Naive thymus-derived CD8-positive, alpha-beta T cell (primary cell): ENCODE measurements around the gene SH2D7. TPM values are rescaled to one million over a fixed set of nuclear protein-coding genes. Genes with fewer than 3 reads are reported as not detected.

Source experiments
- ATAC-seq, 2 donors: fragments of 150-1000 bp; cut with Tn5 transposase in 1 of 2; sonication (Bioruptor Pico), chemical (Tn5 transposase) in 1 of 2; 1 replicate in 1 of 2; 2 replicates in 1 of 2; pipeline ENCODE4 v1.10.0; 2021; ENCODE audit warnings: mild to moderate bottlenecking in 2 of 2, moderate library complexity in 2 of 2
- POLR2A ChIA-PET: fragments of 350-600 bp; sonication (Branson Sonifier 250); formaldehyde crosslinking; loops from one replicate; lab custom pipeline; 2021; ENCODE audit warnings: antibody characterized with exemption; lab: Charles Lee
- DNase-seq, 10 donors: peaks; one replicate each; pipeline versions ENCODE4 v3.0.0 to v3.0.0-alpha.2; 2020 to 2022
- H3K27ac Mint-ChIP-seq, 10 donors: one replicate each; pipeline ENCODE4 v1.8.0; 2020 to 2022; ENCODE audit warnings: mild to moderate bottlenecking in 10 of 10, mixed read lengths in 10 of 10, moderate library complexity in 4 of 10, inconsistent platforms in 1 of 10
- H3K27me3 Mint-ChIP-seq, 5 donors: one replicate each; pipeline ENCODE4 v1.8.0; 2021 to 2022; ENCODE audit warnings: mixed read lengths in 5 of 5
- H3K36me3 Mint-ChIP-seq, 3 donors: one replicate each; pipeline ENCODE4 v1.8.0; 2020 to 2022; ENCODE audit warnings: mixed read lengths in 3 of 3, mild to moderate bottlenecking in 2 of 3, inconsistent platforms in 1 of 3
- H3K4me1 Mint-ChIP-seq, 4 donors: one replicate each; pipeline ENCODE4 v1.8.0; 2021 to 2022; ENCODE audit warnings: mixed read lengths in 4 of 4
- H3K4me3 Mint-ChIP-seq, 10 donors: one replicate each; pipeline ENCODE4 v1.8.0; 2020 to 2022; ENCODE audit warnings: mild to moderate bottlenecking in 10 of 10, mixed read lengths in 10 of 10, moderate library complexity in 6 of 10, inconsistent platforms in 1 of 10
- H3K9me3 Mint-ChIP-seq, 9 donors: one replicate each; pipeline ENCODE4 v1.8.0; 2020 to 2022; ENCODE audit warnings: mixed read lengths in 9 of 9, mild to moderate bottlenecking in 3 of 9, inconsistent platforms in 1 of 9, moderate library complexity in 1 of 9
- polyA plus RNA-seq, 3 donors: library from polyadenylated mRNA; unstranded; fragments of 300-500 nt; fragmentation: Illumina TruSeq; gene quantifications; one replicate each; pipeline ENCODE4 v1.2.3, GENCODE V29; 2021
- total RNA-seq, 8 experiments: library from RNA in 2 of 8; stranded (reverse) in 2 of 8; gene quantifications; one replicate each; pipeline ENCODE4 v1.2.3 and lab custom pipeline; 2021 to 2026

The SH2D7 gene
- total and polyA plus RNA-seq, 5 experiments from 2014 or later: 0.19 TPM; not detected in 4

- H3K27me3 Mint-ChIP-seq: no peaks in the 10 kb centered on the region
- DNase-seq (no peak), ATAC-seq (peak; percentile 21 to 26)
- H3K9me3 Mint-ChIP-seq: no peaks in the 10 kb centered on the region
- POLR2A ChIA-PET: interaction anchor here (0.7 to 16.7 kb wide), 5 partner anchors 8 to 20 kb away, joined by 3 to 250 read pairs (median 9); partner anchors contain the start of gene TBC1D2B
- H3K4me3 Mint-ChIP-seq: peak overlapping the region; percentile 33 to 82 (median 57)
- peaks cover 0 to 18% (median 3%) of the 10 kb centered on the region in 3 donors for H3K36me3 Mint-ChIP-seq
- H3K4me1 Mint-ChIP-seq: peaks cover 63 to 99% (median 97%) of the 10 kb centered on the region in 4 donors
- H3K27ac Mint-ChIP-seq: peak overlapping the region; percentile 84 to 96 (median 94)
Measured at GRCh38 chr15:78052001-78052401, 40.4 kb upstream of the SH2D7 start.

GRCh38 chr15:78052545-78052944, 39.8 kb upstream of the SH2D7 start:
- no peaks in the 10 kb centered on the region for H3K27me3 Mint-ChIP-seq
- ATAC-seq: no peak
- no peak for DNase-seq
- H3K4me3 Mint-ChIP-seq: peak overlapping the region in 9 of 10 donors; percentile 33 to 82 (median 64)
- H3K9me3 Mint-ChIP-seq: no peaks in the 10 kb centered on the region
- peaks cover 0 to 18% (median 3%) of the 10 kb centered on the region in 3 donors for H3K36me3 Mint-ChIP-seq
- H3K27ac Mint-ChIP-seq: peak overlapping the region; percentile 84 to 96 (median 94)
- POLR2A ChIA-PET: interaction anchor here (0.7 to 16.7 kb wide), 3 partner anchors 17 to 20 kb away, joined by 3 to 250 read pairs (median 28); partner anchors contain the start of gene TBC1D2B
- H3K4me1 Mint-ChIP-seq: peaks cover 58 to 99% (median 96%) of the 10 kb centered on the region in 4 donors

GRCh38 chr15:78054518-78054917, 37.8 kb upstream of the SH2D7 start:
- peaks cover 65 to 99% (median 96%) of the 10 kb centered on the region in 4 donors for H3K4me1 Mint-ChIP-seq
- no peaks in the 10 kb centered on the region for H3K9me3 Mint-ChIP-seq
- H3K27ac Mint-ChIP-seq: peak overlapping the region; percentile 55 to 96 (median 93)
- peaks cover 0 to 16% (median 3%) of the 10 kb centered on the region in 3 donors for H3K36me3 Mint-ChIP-seq
- H3K27me3 Mint-ChIP-seq: no peaks in the 10 kb centered on the region
- ATAC-seq: no peak
- H3K4me3 Mint-ChIP-seq: peak overlapping the region in 3 of 10 donors; percentile 40 to 65 (median 59)
- DNase-seq: no peak
- POLR2A ChIA-PET: interaction anchor here (6.3 to 16.7 kb wide), 2 partner anchors 18 to 19 kb away, joined by 29 to 250 read pairs; partner anchors contain the start of gene TBC1D2B

GRCh38 chr15:78054966-78055365, 37.4 kb upstream of the SH2D7 start:
- peak; percentile 31 to 52 for ATAC-seq

GRCh38 chr15:78055919-78056713, 36.2 kb upstream of the SH2D7 start:
- ATAC-seq (peak; percentile 25 to 48), DNase-seq (no peak)
- Mint-ChIP-seq H3K9me3 (no peaks in the 10 kb centered on the region), H3K4me1 (peaks cover 55 to 96% (median 89%) of the 10 kb centered on the region in 4 donors), H3K27ac (peak overlapping the region; percentile 55 to 96 (median 93)), H3K27me3 (no peaks in the 10 kb centered on the region), H3K36me3 (peaks cover 0 to 16% (median 3%) of the 10 kb centered on the region in 3 donors), H3K4me3 (peak overlapping the region; percentile 37 to 82 (median 77))
- POLR2A ChIA-PET: interaction anchor here (0.9 to 16.7 kb wide), 4 partner anchors 9 to 21 kb away, joined by 4 to 250 read pairs (median 17); partner anchors contain the start of gene TBC1D2B

More at GRCh38 chr15:78054966-78055365, 37.4 kb upstream of the SH2D7 start:
- Mint-ChIP-seq H3K36me3 (peaks cover 0 to 16% (median 3%) of the 10 kb centered on the region in 3 donors), H3K9me3 (no peaks in the 10 kb centered on the region), H3K27ac (peak overlapping the region; percentile 55 to 96 (median 93)), H3K4me1 (peaks cover 64 to 99% (median 96%) of the 10 kb centered on the region in 4 donors), H3K4me3 (peak overlapping the region in 9 of 10 donors; percentile 17 to 79 (median 65)), H3K27me3 (no peaks in the 10 kb centered on the region)
- POLR2A ChIA-PET: interaction anchor here (6.3 to 16.7 kb wide), 2 partner anchors 17 to 19 kb away, joined by 29 to 250 read pairs; partner anchors contain the start of gene TBC1D2B
- DNase-seq: peak in 5 of 10 donors; percentile 44 to 60 (median 50)

GRCh38 chr15:78056714-78057269, 35.6 kb upstream of the SH2D7 start:
- H3K9me3 Mint-ChIP-seq: no peaks in the 10 kb centered on the region

GRCh38 chr15:78057803-78058202, 34.6 kb upstream of the SH2D7 start:
- Mint-ChIP-seq H3K9me3 (no peaks in the 10 kb centered on the region), H3K4me3 (peak overlapping the region in 1 of 10 donors; percentile 32), H3K27ac (peak overlapping the region; percentile 65 to 94 (median 90)), H3K27me3 (no peaks in the 10 kb centered on the region), H3K36me3 (peaks cover 0 to 12% (median 3%) of the 10 kb centered on the region in 3 donors), H3K4me1 (peaks cover 52 to 90% (median 81%) of the 10 kb centered on the region in 4 donors)
- POLR2A ChIA-PET: interaction anchor here (1.1 to 16.7 kb wide), 4 partner anchors 15 to 40 kb away, joined by 3 to 250 read pairs (median 16); partner anchors contain the start of gene TBC1D2B
- ATAC-seq (no peak), DNase-seq (no peak)

More at GRCh38 chr15:78056714-78057269, 35.6 kb upstream of the SH2D7 start:
- peak overlapping the region; percentile 55 to 96 (median 93) for H3K27ac Mint-ChIP-seq
- H3K4me1 Mint-ChIP-seq: peaks cover 54 to 93% (median 85%) of the 10 kb centered on the region in 4 donors
- H3K4me3 Mint-ChIP-seq: peak overlapping the region; percentile 37 to 82 (median 77)
- no peaks in the 10 kb centered on the region for H3K27me3 Mint-ChIP-seq
- ATAC-seq (peak; percentile 41 to 50), DNase-seq (no peak)
- peaks cover 0 to 16% (median 3%) of the 10 kb centered on the region in 3 donors for H3K36me3 Mint-ChIP-seq
- POLR2A ChIA-PET: interaction anchor here (0.9 to 16.7 kb wide), 5 partner anchors 9 to 41 kb away, joined by 3 to 250 read pairs (median 5); partner anchors contain the start of gene TBC1D2B

GRCh38 chr15:78058401-78058935, 33.9 kb upstream of the SH2D7 start:
- H3K9me3 Mint-ChIP-seq: no peaks in the 10 kb centered on the region

GRCh38 chr15:78059110-78059839, 33.1 kb upstream of the SH2D7 start:
- no peaks in the 10 kb centered on the region for H3K9me3 Mint-ChIP-seq
- no peaks in the 10 kb centered on the region for H3K27me3 Mint-ChIP-seq
- DNase-seq: no peak
- POLR2A ChIA-PET: interaction anchor here (0.5 to 16.7 kb wide), 7 partner anchors 9 to 240 kb away, joined by 3 to 250 read pairs (median 5); partner anchors contain the start of genes SKIC8 and TBC1D2B
- peak overlapping the region in 7 of 10 donors; percentile 21 to 57 (median 32) for H3K4me3 Mint-ChIP-seq
- no peaks in the 10 kb centered on the region for H3K36me3 Mint-ChIP-seq
- H3K4me1 Mint-ChIP-seq: peaks cover 52 to 76% (median 68%) of the 10 kb centered on the region in 4 donors
- ATAC-seq: no peak
- H3K27ac Mint-ChIP-seq: peak overlapping the region; percentile 80 to 94 (median 90)

More at GRCh38 chr15:78058401-78058935, 33.9 kb upstream of the SH2D7 start:
- POLR2A ChIA-PET: interaction anchor here (0.5 to 16.7 kb wide), 7 partner anchors 9 to 241 kb away, joined by 3 to 250 read pairs (median 5); partner anchors contain the start of genes SKIC8 and TBC1D2B
- H3K27ac Mint-ChIP-seq: peak overlapping the region; percentile 82 to 94 (median 90)
- peaks cover 0 to 6% (median 0%) of the 10 kb centered on the region in 3 donors for H3K36me3 Mint-ChIP-seq
- H3K4me1 Mint-ChIP-seq: peaks cover 55 to 84% (median 74%) of the 10 kb centered on the region in 4 donors
- DNase-seq (no peak), ATAC-seq (no peak)
- no peaks in the 10 kb centered on the region for H3K27me3 Mint-ChIP-seq
- peak overlapping the region in 6 of 10 donors; percentile 0 to 56 (median 23) for H3K4me3 Mint-ChIP-seq

- H3K9me3 Mint-ChIP-seq: no peaks in the 10 kb centered on the region
- H3K27me3 Mint-ChIP-seq: no peaks in the 10 kb centered on the region
- ATAC-seq (no peak), DNase-seq (no peak)
- no peaks in the 10 kb centered on the region for H3K36me3 Mint-ChIP-seq
- peak overlapping the region in 7 of 10 donors; percentile 15 to 49 (median 29) for H3K4me3 Mint-ChIP-seq
- H3K27ac Mint-ChIP-seq: peak overlapping the region in 9 of 10 donors; percentile 26 to 94 (median 83)
- H3K4me1 Mint-ChIP-seq: peaks cover 48 to 66% (median 60%) of the 10 kb centered on the region in 4 donors
- POLR2A ChIA-PET: interaction anchor here (1.0 to 16.7 kb wide), 2 partner anchors 8 to 12 kb away, joined by 4 to 250 read pairs; partner anchors contain the start of gene TBC1D2B
Measured at GRCh38 chr15:78060232-78060631, 32.1 kb upstream of the SH2D7 start.
